ENCODE data around the gene NIFK.

The NIFK gene

DNA sequence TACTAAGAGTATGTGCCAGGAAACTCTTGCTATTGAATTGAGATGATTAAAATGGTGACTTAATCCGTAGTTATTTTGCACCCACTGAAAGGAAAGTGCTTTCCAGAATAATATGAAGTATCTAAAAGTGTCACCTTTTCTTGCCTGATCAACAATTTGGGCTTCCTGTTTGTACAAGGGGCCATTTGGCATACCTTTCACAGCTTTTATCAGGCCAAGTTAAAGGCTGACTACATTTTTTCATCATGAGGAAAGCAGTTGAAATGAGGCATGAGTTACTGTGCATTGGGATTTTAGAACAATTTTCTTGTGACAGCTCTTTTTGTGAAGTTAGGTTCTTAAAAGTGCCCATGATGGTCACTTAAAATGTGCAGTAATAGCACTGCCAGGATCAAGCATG lies 29.9 kb upstream of the NIFK start:
- H3K36me3 ChIP-seq (ENCODE audit: control insufficient read depth in 2 of 2, insufficient read depth in 2 of 2, low read length in 2 of 2) = peaks cover 34 to 43% of the 10 kb centered on the region in 2 donors

GRCh38 chr2:121764681-121765228 lies 28.1 kb upstream of the NIFK start:
- Histone ChIP-seq H3K9me3 (ENCODE audit: control insufficient read depth in 2 of 2, low read length in 2 of 2) (no peaks in the 10 kb centered on the region), H3K27ac (ENCODE audit: low read length) (no peak overlapping the region), H3K27me3 (ENCODE audit: control insufficient read depth in 1 of 2, insufficient read depth in 2 of 2, low read length in 2 of 2) (no peaks in the 10 kb centered on the region), H3K9ac (ENCODE audit: low read length in 2 of 2) (no peak overlapping the region), H3K4me1 (ENCODE audit: control insufficient read depth, insufficient read depth, low read length) (no peaks in the 10 kb centered on the region), H3K36me3 (ENCODE audit: control insufficient read depth in 2 of 2, insufficient read depth in 2 of 2, low read length in 2 of 2) (peaks cover 34 to 49% of the 10 kb centered on the region in 2 donors), H3K4me3 (ENCODE audit: low read length in 2 of 2) (no peak overlapping the region)

More for the DNA sequence above, 29.9 kb upstream of the NIFK start:
- no peak overlapping the region for H3K4me3 ChIP-seq (ENCODE audit: low read length in 2 of 2)
- H3K27me3 ChIP-seq (ENCODE audit: control insufficient read depth in 1 of 2, insufficient read depth in 2 of 2, low read length in 2 of 2) = no peaks in the 10 kb centered on the region
- H3K9ac ChIP-seq (ENCODE audit: low read length in 2 of 2) = no peak overlapping the region
- H3K9me3 ChIP-seq (ENCODE audit: control insufficient read depth in 2 of 2, low read length in 2 of 2) = no peaks in the 10 kb centered on the region
- peaks cover under 1% of the 10 kb centered on the region for H3K4me1 ChIP-seq (ENCODE audit: control insufficient read depth, insufficient read depth, low read length)
- no peak overlapping the region for H3K27ac ChIP-seq (ENCODE audit: low read length)

DNA sequence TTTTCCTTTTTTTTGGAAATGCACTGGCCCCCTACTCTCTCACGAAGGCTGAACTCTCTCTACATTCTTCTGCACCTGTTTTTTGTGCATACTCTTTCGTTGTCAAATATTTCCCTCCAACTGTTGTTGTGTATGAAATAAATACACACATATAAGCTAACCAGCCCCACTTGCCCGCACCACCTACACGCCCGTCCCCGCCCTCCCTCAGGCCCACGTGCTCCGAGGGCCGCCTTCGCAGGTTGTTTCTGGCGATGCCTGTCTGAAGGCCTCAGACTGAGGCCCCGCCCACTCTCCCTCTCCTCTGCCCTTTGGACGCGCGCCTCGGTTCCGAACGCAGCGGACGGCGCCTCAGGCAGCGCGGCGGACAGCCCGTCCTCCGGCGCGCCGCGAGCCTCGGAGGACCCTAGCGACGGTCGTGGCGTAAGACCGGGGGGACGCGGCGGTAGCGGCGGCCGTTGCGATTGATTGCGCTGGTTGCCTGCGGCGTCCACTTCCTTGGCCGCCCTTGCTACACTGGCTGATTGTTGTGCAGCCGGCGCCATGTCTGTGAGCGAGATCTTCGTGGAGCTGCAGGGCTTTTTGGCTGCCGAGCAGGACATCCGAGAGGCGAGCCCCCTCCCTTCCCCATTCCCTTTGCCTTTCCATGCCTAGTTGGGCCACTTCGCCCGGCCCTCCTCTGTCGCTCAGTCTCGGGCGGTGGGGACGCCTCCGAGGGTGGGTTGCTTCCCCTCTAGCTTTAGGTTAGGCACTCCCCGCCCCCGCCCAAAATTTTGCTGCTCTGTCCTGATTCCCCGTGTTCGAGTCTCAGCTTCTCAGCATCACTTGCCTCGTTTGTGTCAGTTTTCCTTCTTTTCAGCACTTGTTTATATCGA lies 18.8 kb upstream of the NIFK start, which contains the start of gene TSN:
TSS of gene TSN (plus strand) at position 415 of the 875 bp plus-strand sequence. CDS start at position 544, 129 bp downstream.
- Histone ChIP-seq H3K4me3 (ENCODE audit: low read length in 2 of 2) (peak within 1 kb of the TSS; percentile 86 to 93), H3K9me3 (ENCODE audit: control insufficient read depth in 2 of 2, low read length in 2 of 2) (no peaks in the 10 kb centered on the region), H3K9ac (ENCODE audit: low read length in 2 of 2) (peak within 1 kb of the TSS; percentile 89 to 98), H3K4me1 (ENCODE audit: control insufficient read depth, insufficient read depth, low read length) (peaks cover 5% of the 10 kb centered on the region), H3K27me3 (ENCODE audit: control insufficient read depth in 1 of 2, insufficient read depth in 2 of 2, low read length in 2 of 2) (no peaks in the 10 kb centered on the region), H3K36me3 (ENCODE audit: control insufficient read depth in 2 of 2, insufficient read depth in 2 of 2, low read length in 2 of 2) (peaks cover 6% of the 10 kb centered on the region in 2 donors), H3K27ac (ENCODE audit: low read length) (peak within 1 kb of the TSS; percentile 84)

- H3K27me3 ChIP-seq (ENCODE audit: control insufficient read depth in 1 of 2, insufficient read depth in 2 of 2, low read length in 2 of 2) = no peaks in the 10 kb centered on the region
- no peaks in the 10 kb centered on the region for H3K9me3 ChIP-seq (ENCODE audit: control insufficient read depth in 2 of 2, low read length in 2 of 2)
Measured at GRCh38 chr2:121754851-121755236, 18.2 kb upstream of the NIFK start.

DNA sequence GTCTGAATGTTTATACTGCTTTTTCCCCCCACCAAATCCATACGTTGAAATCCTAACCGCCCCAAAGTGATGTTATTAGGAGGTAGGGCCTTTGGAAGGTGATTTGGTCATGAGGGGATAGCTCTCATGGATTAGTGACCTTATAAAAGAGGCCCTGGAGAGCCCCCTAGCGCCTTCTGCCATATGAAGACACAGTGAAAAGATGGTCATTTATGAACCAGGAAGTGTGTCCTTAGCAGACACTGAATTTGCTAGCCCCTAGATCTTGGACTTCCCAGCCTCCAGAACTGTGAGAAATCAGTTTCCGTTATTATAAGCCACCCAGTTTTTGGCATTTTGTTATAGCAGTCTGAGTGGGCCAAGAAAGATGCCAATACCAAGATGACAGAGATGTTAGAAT lies 11.5 kb upstream of the NIFK start:
- H3K27ac ChIP-seq (ENCODE audit: low read length) = no peak overlapping the region
- H3K4me3 ChIP-seq (ENCODE audit: low read length in 2 of 2) = no peak overlapping the region
- no peaks in the 10 kb centered on the region for H3K4me1 ChIP-seq (ENCODE audit: control insufficient read depth, insufficient read depth, low read length)
- H3K9ac ChIP-seq (ENCODE audit: low read length in 2 of 2) = no peak overlapping the region
- H3K27me3 ChIP-seq (ENCODE audit: control insufficient read depth in 1 of 2, insufficient read depth in 2 of 2, low read length in 2 of 2) = no peaks in the 10 kb centered on the region
- no peaks in the 10 kb centered on the region for H3K9me3 ChIP-seq (ENCODE audit: control insufficient read depth in 2 of 2, low read length in 2 of 2)
- H3K36me3 ChIP-seq (ENCODE audit: control insufficient read depth in 2 of 2, insufficient read depth in 2 of 2, low read length in 2 of 2) = no peaks in the 10 kb centered on the region

More at GRCh38 chr2:121754851-121755236, 18.2 kb upstream of the NIFK start:
- Histone ChIP-seq H3K36me3 (ENCODE audit: control insufficient read depth in 2 of 2, insufficient read depth in 2 of 2, low read length in 2 of 2) (peaks cover under 1 to 6% of the 10 kb centered on the region in 2 donors), H3K9ac (ENCODE audit: low read length in 2 of 2) (peak overlapping the region; percentile 71 to 89), H3K27ac (ENCODE audit: low read length) (peak overlapping the region; percentile 84), H3K4me3 (ENCODE audit: low read length in 2 of 2) (peak overlapping the region; percentile 86 to 93), H3K4me1 (ENCODE audit: control insufficient read depth, insufficient read depth, low read length) (peaks cover 5% of the 10 kb centered on the region)

- H3K4me3 ChIP-seq (ENCODE audit: low read length in 2 of 2) = no peak overlapping the region
- no peak overlapping the region for H3K27ac ChIP-seq (ENCODE audit: low read length)
- no peaks in the 10 kb centered on the region for H3K36me3 ChIP-seq (ENCODE audit: control insufficient read depth in 2 of 2, insufficient read depth in 2 of 2, low read length in 2 of 2)
- H3K9ac ChIP-seq (ENCODE audit: low read length in 2 of 2) = no peak overlapping the region
- no peaks in the 10 kb centered on the region for H3K4me1 ChIP-seq (ENCODE audit: control insufficient read depth, insufficient read depth, low read length)
- H3K27me3 ChIP-seq (ENCODE audit: control insufficient read depth in 1 of 2, insufficient read depth in 2 of 2, low read length in 2 of 2) = no peaks in the 10 kb centered on the region
- no peaks in the 10 kb centered on the region for H3K9me3 ChIP-seq (ENCODE audit: control insufficient read depth in 2 of 2, low read length in 2 of 2)
Measured at GRCh38 chr2:121746071-121746578, 9.4 kb upstream of the NIFK start.

DNA sequence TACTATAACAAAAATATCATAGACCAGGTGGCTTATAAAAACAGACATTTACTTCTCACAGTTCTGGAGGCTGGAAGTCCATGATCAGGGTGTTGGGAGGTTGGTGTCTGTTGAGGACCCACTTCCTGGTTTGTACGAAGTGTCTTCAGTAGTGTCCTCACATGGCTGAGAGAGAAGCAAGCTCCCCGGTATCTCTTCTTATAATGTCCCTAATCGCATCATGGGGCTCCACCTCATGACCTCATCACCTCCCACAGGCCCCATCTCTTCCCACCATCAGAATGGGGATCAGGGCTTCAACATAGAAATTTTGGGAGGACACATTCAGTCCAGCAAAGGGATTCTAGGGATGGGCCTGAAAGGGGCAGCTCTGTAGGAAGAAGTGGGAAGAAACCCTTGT lies 4.8 kb upstream of the NIFK start:
- no peak overlapping the region for H3K4me3 ChIP-seq (ENCODE audit: low read length in 2 of 2)
- no peaks in the 10 kb centered on the region for H3K27me3 ChIP-seq (ENCODE audit: control insufficient read depth in 1 of 2, insufficient read depth in 2 of 2, low read length in 2 of 2)
- H3K4me1 ChIP-seq (ENCODE audit: control insufficient read depth, insufficient read depth, low read length) = peaks cover 4% of the 10 kb centered on the region
- H3K9me3 ChIP-seq (ENCODE audit: control insufficient read depth in 2 of 2, low read length in 2 of 2) = no peaks in the 10 kb centered on the region
- H3K27ac ChIP-seq (ENCODE audit: low read length) = no peak overlapping the region
- no peak overlapping the region for H3K9ac ChIP-seq (ENCODE audit: low read length in 2 of 2)
- H3K36me3 ChIP-seq (ENCODE audit: control insufficient read depth in 2 of 2, insufficient read depth in 2 of 2, low read length in 2 of 2) = no peaks in the 10 kb centered on the region

GRCh38 chr2:121740973-121741372 lies 4.3 kb upstream of the NIFK start:
- no peaks in the 10 kb centered on the region for H3K9me3 ChIP-seq (ENCODE audit: control insufficient read depth in 2 of 2, low read length in 2 of 2)
- no peaks in the 10 kb centered on the region for H3K27me3 ChIP-seq (ENCODE audit: control insufficient read depth in 1 of 2, insufficient read depth in 2 of 2, low read length in 2 of 2)
- H3K36me3 ChIP-seq (ENCODE audit: control insufficient read depth in 2 of 2, insufficient read depth in 2 of 2, low read length in 2 of 2) = no peaks in the 10 kb centered on the region

GRCh38 chr2:121736140-121736461 lies 574 bp downstream of the NIFK start:
- Histone ChIP-seq H3K27me3 (ENCODE audit: control insufficient read depth in 1 of 2, insufficient read depth in 2 of 2, low read length in 2 of 2) (no peaks in the 10 kb centered on the region), H3K9me3 (ENCODE audit: control insufficient read depth in 2 of 2, low read length in 2 of 2) (no peaks in the 10 kb centered on the region), H3K4me3 (ENCODE audit: low read length in 2 of 2) (peak overlapping the region; percentile 94 to 99), H3K27ac (ENCODE audit: low read length) (peak overlapping the region; percentile 78), H3K36me3 (ENCODE audit: control insufficient read depth in 2 of 2, insufficient read depth in 2 of 2, low read length in 2 of 2) (peaks cover 8 to 16% of the 10 kb centered on the region in 2 donors), H3K4me1 (ENCODE audit: control insufficient read depth, insufficient read depth, low read length) (peaks cover 7% of the 10 kb centered on the region), H3K9ac (ENCODE audit: low read length in 2 of 2) (peak overlapping the region; percentile 94 to 99)

More at GRCh38 chr2:121740973-121741372, 4.3 kb upstream of the NIFK start:
- Histone ChIP-seq H3K4me3 (ENCODE audit: low read length in 2 of 2) (no peak overlapping the region), H3K27ac (ENCODE audit: low read length) (no peak overlapping the region), H3K4me1 (ENCODE audit: control insufficient read depth, insufficient read depth, low read length) (peaks cover 7% of the 10 kb centered on the region), H3K9ac (ENCODE audit: low read length in 2 of 2) (no peak overlapping the region)

- no peaks in the 10 kb centered on the region for H3K9me3 ChIP-seq (ENCODE audit: control insufficient read depth in 2 of 2, low read length in 2 of 2)
- H3K27me3 ChIP-seq (ENCODE audit: control insufficient read depth in 1 of 2, insufficient read depth in 2 of 2, low read length in 2 of 2) = no peaks in the 10 kb centered on the region
- peak overlapping the region; percentile 94 to 99 for H3K4me3 ChIP-seq (ENCODE audit: low read length in 2 of 2)
- peak overlapping the region; percentile 78 for H3K27ac ChIP-seq (ENCODE audit: low read length)
- peaks cover 7% of the 10 kb centered on the region for H3K4me1 ChIP-seq (ENCODE audit: control insufficient read depth, insufficient read depth, low read length)
- H3K9ac ChIP-seq (ENCODE audit: low read length in 2 of 2) = peak overlapping the region; percentile 94 to 99
- H3K36me3 ChIP-seq (ENCODE audit: control insufficient read depth in 2 of 2, insufficient read depth in 2 of 2, low read length in 2 of 2) = peaks cover 13 to 18% of the 10 kb centered on the region in 2 donors
Measured at GRCh38 chr2:121735518-121736074, 1.1 kb downstream of the NIFK start.
